Activated effector memory CD4-positive, alpha-beta T cell treated with Interleukin-2 at 50 U/mL for 16 hours (primary cell): Measurements from ENCODE around the gene ECI1.

Experiments used
- DNase-seq: peaks from one replicate; pipeline ENCODE4 v3.0.0-alpha.2; 2020

Gene ECI1

GRCh38 chr16:2233046-2233775 lies 18.2 kb downstream of the ECI1 start:
- no peak for DNase-seq

GRCh38 chr16:2232094-2232990 lies 19.0 kb downstream of the ECI1 start:
- DNase-seq = no peak

- no peak for DNase-seq
These were observed 20.1 kb downstream of the ECI1 start for GRCh38 chr16:2231016-2231931.

- DNase-seq = no peak
These were observed 21.0 kb downstream of the ECI1 start for GRCh38 chr16:2230376-2230775.

GRCh38 chr16:2229632-2230250 lies 21.6 kb downstream of the ECI1 start:
- DNase-seq = no peak

- no peak for DNase-seq
These were observed 22.3 kb downstream of the ECI1 start for GRCh38 chr16:2229091-2229490.

GRCh38 chr16:2228161-2228824 lies 23.1 kb downstream of the ECI1 start:
- DNase-seq = no peak

GRCh38 chr16:2226918-2227317 lies 24.5 kb downstream of the ECI1 start:
- no peak for DNase-seq

DNA sequence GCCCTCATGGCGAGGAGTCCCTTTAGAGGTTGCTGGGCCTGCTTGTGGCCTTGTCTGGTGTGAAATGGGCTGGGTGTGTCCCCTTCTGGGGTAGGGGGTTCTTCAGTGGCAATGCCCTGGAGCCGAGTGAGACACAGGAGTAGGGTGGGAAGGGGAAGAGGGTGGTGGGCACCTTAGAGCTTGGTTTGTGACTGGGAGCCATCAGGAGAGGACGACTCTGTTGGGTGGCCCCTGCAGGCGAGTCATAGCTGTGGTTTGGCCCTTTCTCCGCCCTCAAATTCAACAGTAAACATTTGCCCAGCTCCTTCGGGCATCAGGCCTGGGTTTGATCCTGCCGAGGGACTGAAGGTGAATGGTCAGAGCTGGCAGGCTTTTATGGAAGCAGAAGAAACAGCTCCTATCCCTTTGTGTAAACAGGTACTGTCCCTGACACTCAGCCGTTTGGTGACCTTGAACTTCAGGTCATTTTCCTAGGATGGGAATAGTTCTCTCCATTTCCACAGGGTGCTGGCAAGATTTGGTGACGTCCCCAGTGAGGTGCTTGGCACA lies 25.1 kb downstream of the ECI1 start:
- DNase-seq = no peak

- DNase-seq = peak; percentile 18
These were observed 27.4 kb downstream of the ECI1 start for GRCh38 chr16:2223942-2224486.

- DNase-seq = peak; percentile 99
These were observed 28.0 kb downstream of the ECI1 start, which contains the start of gene E4F1 for GRCh38 chr16:2223221-2223941. Gene E4F1 (plus strand): TSS chr16:2223591. CDS start chr16:2223614, 23 bp downstream.

- no peak for DNase-seq
These were observed 35.1 kb downstream of the ECI1 start for GRCh38 chr16:2216330-2216729.

GRCh38 chr16:2214719-2214968 lies 36.7 kb downstream of the ECI1 start, which contains the start of gene PGP:
Gene PGP (minus strand): TSS chr16:2214840. CDS start chr16:2214777, 63 bp downstream.
- DNase-seq = no peak

- no peak for DNase-seq
These were observed 37.3 kb downstream of the ECI1 start for GRCh38 chr16:2213817-2214718.

DNA sequence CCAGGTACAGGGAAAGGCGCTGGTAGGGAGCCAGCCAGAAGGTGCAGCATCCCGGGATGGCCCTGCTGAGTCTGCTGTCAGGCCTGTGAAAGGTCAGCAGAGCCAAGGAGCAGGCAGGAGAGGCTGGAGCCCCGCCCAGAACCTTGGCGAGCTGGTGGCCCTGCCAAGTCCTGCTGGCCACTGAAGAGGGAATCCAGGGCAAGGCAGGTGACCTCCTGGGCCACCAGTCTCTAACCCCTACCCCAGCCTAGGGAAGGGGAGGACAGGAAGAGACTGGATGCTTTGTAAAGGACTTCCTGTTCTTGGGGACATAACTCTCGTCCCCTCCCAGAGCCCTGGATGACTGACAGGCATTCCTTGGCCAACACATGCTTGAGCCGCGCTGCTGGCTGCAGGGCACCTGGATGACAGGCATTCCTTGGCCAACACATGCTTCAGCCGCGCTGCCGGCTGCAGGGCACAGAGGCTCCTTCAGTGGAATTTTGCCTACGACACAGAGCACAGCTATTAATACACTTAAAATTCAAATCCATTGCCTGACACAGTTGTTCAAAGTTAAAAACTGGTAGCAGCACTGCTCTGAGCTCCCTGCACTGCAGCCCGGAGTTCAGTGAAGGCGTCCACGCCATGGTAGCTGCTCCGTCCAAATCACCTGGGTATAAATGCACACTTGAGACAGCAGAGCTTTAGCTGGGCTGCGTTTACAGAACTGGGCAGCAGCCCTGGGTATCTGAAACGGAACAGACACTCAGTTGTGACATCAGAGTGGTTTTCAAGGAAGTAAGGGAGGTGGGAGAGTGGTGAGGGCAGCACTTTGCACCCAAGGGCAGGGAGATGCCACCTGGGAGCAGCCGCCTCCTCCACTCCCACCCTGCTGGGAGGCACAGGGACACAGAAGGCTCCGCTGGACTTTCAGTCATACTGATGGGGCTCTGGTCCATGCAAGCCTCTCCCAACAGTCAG lies 38.7 kb downstream of the ECI1 start:
- no peak for DNase-seq

- no peak for DNase-seq
These were observed 39.5 kb downstream of the ECI1 start for GRCh38 chr16:2211923-2212347.

GRCh38 chr16:2210386-2211365 lies 40.7 kb downstream of the ECI1 start, which contains the start of gene BRICD5:
Gene BRICD5 (minus strand): TSS chr16:2210863. CDS start chr16:2210833, 30 bp downstream.
- DNase-seq = no peak
